Measurements from ENCODE around the gene MOXD1.

MOXD1 gene

DNA sequence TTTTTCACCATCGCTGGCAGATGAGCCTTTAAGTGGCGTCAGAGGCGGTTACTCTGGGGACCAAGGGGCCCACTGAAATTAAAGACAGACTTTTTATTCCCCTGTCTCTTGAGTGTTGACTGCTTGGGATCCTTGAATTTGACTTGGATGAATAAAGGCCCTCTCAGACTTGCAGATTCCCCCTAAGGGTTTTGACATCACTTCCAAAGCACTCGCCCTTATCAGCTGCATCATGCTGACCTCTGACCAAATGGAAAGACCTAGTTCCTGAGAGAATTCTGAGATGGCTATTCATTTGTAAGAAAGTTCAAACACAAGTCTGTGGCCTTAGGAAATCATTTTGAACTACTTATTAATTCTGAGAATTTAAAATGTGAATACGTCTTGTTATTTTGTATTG, 13.5 kb upstream of the MOXD1 start:
- no peak for ATAC-seq (ENCODE audit: low read depth)
- Histone ChIP-seq H3K4me1 (ENCODE audit: insufficient read depth, poor library complexity, severe bottlenecking) (no peaks in the 10 kb centered on the region), H3K27me3 (ENCODE audit: insufficient read depth, poor library complexity, severe bottlenecking) (no peaks in the 10 kb centered on the region), H3K27ac (ENCODE audit: poor library complexity, severe bottlenecking) (no peak overlapping the region), H3K36me3 (ENCODE audit: low read depth) (no peaks in the 10 kb centered on the region), H3K9me3 (ENCODE audit: severe bottlenecking) (no peaks in the 10 kb centered on the region), H3K4me3 (ENCODE audit: severe bottlenecking) (no peak overlapping the region)
- TF ChIP-seq, protein P1, sequence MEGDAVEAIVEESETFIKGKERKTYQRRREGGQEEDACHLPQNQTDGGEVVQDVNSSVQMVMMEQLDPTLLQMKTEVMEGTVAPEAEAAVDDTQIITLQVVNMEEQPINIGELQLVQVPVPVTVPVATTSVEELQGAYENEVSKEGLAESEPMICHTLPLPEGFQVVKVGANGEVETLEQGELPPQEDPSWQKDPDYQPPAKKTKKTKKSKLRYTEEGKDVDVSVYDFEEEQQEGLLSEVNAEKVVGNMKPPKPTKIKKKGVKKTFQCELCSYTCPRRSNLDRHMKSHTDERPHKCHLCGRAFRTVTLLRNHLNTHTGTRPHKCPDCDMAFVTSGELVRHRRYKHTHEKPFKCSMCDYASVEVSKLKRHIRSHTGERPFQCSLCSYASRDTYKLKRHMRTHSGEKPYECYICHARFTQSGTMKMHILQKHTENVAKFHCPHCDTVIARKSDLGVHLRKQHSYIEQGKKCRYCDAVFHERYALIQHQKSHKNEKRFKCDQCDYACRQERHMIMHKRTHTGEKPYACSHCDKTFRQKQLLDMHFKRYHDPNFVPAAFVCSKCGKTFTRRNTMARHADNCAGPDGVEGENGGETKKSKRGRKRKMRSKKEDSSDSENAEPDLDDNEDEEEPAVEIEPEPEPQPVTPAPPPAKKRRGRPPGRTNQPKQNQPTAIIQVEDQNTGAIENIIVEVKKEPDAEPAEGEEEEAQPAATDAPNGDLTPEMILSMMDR (IDR thresholded peaks at IDR 0.05; ENCODE audit: poor library complexity, severe bottlenecking): no peak
- no peak for DNase-seq (ENCODE audit: low spot score)

DNA sequence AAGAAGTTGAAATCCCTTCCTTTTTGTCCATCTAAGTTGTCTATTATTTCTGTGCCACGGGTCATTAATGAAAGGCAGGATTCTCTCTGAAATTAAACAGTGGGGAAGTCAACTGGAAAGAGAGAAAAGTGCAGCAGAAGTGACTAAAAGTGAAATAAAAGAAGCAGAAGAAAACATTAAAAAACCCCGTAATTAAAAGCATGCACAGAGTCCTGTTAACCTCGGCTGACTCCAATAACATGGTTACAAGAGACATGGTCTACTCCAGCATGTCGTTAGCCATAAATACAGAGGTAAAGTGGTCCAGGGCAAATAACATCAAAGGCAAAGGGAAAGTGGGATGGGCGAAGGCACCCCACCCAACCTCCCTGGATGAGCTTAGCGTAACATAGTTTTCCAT, 13.0 kb upstream of the MOXD1 start:
- TF ChIP-seq, protein P1 (IDR thresholded peaks at IDR 0.05; ENCODE audit: poor library complexity, severe bottlenecking): no peak
- no peak overlapping the region for H3K4me3 ChIP-seq (ENCODE audit: severe bottlenecking)
- ATAC-seq (ENCODE audit: low read depth) (no peak), DNase-seq (ENCODE audit: low spot score) (no peak)
- no peaks in the 10 kb centered on the region for H3K27me3 ChIP-seq (ENCODE audit: insufficient read depth, poor library complexity, severe bottlenecking)
- H3K27ac ChIP-seq (ENCODE audit: poor library complexity, severe bottlenecking): no peak overlapping the region
- no peaks in the 10 kb centered on the region for H3K4me1 ChIP-seq (ENCODE audit: insufficient read depth, poor library complexity, severe bottlenecking)
- H3K9me3 ChIP-seq (ENCODE audit: severe bottlenecking): no peaks in the 10 kb centered on the region
- H3K36me3 ChIP-seq (ENCODE audit: low read depth): no peaks in the 10 kb centered on the region

DNA sequence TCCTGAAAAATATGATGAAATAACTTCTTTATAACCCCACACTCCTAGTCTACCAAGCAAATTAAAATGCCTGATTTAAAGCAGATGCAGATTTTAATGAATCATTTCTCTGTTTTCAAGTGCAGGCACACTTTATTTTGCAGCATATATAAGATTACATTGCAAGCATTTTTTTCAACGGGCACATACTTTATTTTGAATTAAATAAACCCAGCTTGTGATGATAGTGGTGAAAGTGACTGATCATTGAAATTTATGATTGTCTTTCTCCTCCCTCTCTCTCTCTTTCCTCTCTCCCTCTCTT, 12.2 kb upstream of the MOXD1 start:
- H3K4me3 ChIP-seq (ENCODE audit: severe bottlenecking): no peak overlapping the region
- ATAC-seq (ENCODE audit: low read depth): no peak
- no peaks in the 10 kb centered on the region for H3K27me3 ChIP-seq (ENCODE audit: insufficient read depth, poor library complexity, severe bottlenecking)
- TF ChIP-seq, protein P1 (IDR thresholded peaks at IDR 0.05; ENCODE audit: poor library complexity, severe bottlenecking): no peak
- no peaks in the 10 kb centered on the region for H3K4me1 ChIP-seq (ENCODE audit: insufficient read depth, poor library complexity, severe bottlenecking)
- DNase-seq (ENCODE audit: low spot score): no peak
- no peaks in the 10 kb centered on the region for H3K9me3 ChIP-seq (ENCODE audit: severe bottlenecking)
- H3K36me3 ChIP-seq (ENCODE audit: low read depth): no peaks in the 10 kb centered on the region
- H3K27ac ChIP-seq (ENCODE audit: poor library complexity, severe bottlenecking): no peak overlapping the region

DNA sequence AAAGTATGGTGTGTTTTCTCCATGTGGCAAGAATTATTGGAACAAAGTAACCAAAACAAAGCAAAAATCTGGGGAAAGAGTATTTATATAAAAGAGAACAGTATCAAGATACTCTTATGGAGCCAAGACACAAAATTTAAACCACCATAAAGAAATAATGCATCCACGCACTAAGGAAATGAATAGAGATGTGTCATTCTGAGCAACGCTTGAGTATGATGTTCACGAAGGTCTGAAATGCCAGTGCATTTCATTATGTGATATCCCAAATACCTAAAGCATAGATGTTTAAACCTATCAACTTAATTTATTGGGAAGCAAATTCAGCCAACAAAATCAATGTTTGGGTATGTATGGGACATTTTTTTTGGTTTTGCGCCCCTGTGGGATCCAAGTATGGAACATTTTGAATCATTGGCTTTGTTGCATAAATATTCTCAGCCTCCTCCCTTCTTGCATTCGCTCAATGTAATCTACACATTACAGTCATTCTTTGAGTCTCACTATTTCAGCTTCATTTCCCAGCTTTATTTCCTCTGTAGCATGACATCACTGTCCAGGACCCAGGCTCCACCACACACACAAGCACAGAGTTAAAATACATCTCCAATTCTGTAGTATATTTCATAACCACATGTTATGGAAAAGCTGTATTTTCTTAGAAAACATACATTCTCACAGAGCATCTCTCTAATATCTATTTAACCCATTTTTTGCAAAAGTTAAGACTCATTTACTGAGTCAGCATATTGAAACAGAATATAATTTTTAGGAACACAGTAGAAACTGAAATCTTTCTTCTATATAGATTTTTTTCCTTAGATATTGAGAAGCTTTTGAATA, 11.6 kb upstream of the MOXD1 start:
- H3K4me1 ChIP-seq (ENCODE audit: insufficient read depth, poor library complexity, severe bottlenecking): no peaks in the 10 kb centered on the region
- no peak overlapping the region for H3K27ac ChIP-seq (ENCODE audit: poor library complexity, severe bottlenecking)
- no peak overlapping the region for H3K4me3 ChIP-seq (ENCODE audit: severe bottlenecking)
- DNase-seq (ENCODE audit: low spot score) (no peak), ATAC-seq (ENCODE audit: low read depth) (no peak)
- TF ChIP-seq, protein P1 (IDR thresholded peaks at IDR 0.05; ENCODE audit: poor library complexity, severe bottlenecking): no peak
- no peaks in the 10 kb centered on the region for H3K36me3 ChIP-seq (ENCODE audit: low read depth)
- H3K27me3 ChIP-seq (ENCODE audit: insufficient read depth, poor library complexity, severe bottlenecking): no peaks in the 10 kb centered on the region
- H3K9me3 ChIP-seq (ENCODE audit: severe bottlenecking): no peaks in the 10 kb centered on the region

DNA sequence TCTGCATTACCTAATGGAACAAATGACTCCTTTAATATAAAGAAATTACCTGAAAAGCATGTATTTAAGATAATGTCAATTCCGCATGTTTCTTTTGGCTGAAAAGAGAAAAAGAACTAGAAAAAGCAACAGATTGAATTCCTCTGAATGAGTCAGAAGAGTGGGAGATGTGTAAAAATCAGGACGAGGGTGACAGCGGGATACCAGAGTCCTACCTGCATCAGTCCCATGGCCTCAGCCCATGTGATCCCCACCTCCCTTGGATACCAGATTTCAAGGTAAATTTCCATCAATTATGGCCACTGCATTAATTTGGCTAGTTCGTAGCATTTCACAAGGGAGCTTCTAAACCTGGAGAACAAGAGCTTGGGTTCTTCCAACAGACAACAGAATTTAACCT, 10.0 kb upstream of the MOXD1 start:
- H3K9me3 ChIP-seq (ENCODE audit: severe bottlenecking): no peaks in the 10 kb centered on the region
- H3K4me3 ChIP-seq (ENCODE audit: severe bottlenecking): no peak overlapping the region
- DNase-seq (ENCODE audit: low spot score): no peak
- H3K4me1 ChIP-seq (ENCODE audit: insufficient read depth, poor library complexity, severe bottlenecking): no peaks in the 10 kb centered on the region
- ATAC-seq (ENCODE audit: low read depth): no peak
- H3K27me3 ChIP-seq (ENCODE audit: insufficient read depth, poor library complexity, severe bottlenecking): no peaks in the 10 kb centered on the region
- TF ChIP-seq, protein P1 (IDR thresholded peaks at IDR 0.05; ENCODE audit: poor library complexity, severe bottlenecking): no peak
- no peak overlapping the region for H3K27ac ChIP-seq (ENCODE audit: poor library complexity, severe bottlenecking)
- no peaks in the 10 kb centered on the region for H3K36me3 ChIP-seq (ENCODE audit: low read depth)

Data from RWPE2 (cell line).